WTC11 (cell line): Measurements from ENCODE around the gene PHLDB1. TPM values are rescaled to one million over a fixed set of nuclear protein-coding genes. Genes with fewer than 3 reads are reported as not detected.

ENCODE experiments used
- ATAC-seq: fragments of 200-7000 bp; cut with Tn5 transposase; 2 replicates; pipeline ENCODE4 v1.10.0; 2021; ENCODE audit warnings: mild to moderate bottlenecking, moderate library complexity
- CTCF ChIA-PET: fragments of 300-600 bp; sonication (Branson Sonifier 250); formaldehyde crosslinking; loops from one replicate; lab custom pipeline; 2021; ENCODE audit warnings: antibody characterized with exemption; lab: Charles Lee
- POLR2A ChIA-PET: fragments of 350-600 bp; sonication (Branson Sonifier 250); formaldehyde crosslinking; loops from one replicate; lab custom pipeline; 2021; ENCODE audit warnings: antibody characterized with exemption; lab: Charles Lee
- DNase-seq: peaks from one replicate; pipeline ENCODE4 v3.0.0; 2021; ENCODE audit warnings: low spot score
- H3K27ac Mint-ChIP-seq: 2 replicates; pipeline ENCODE4 v1.8.0; 2021; ENCODE audit warnings: mixed read lengths
- H3K27me3 Mint-ChIP-seq: 2 replicates; pipeline ENCODE4 v1.8.0; 2021; ENCODE audit warnings: low read depth, mild to moderate bottlenecking, moderate library complexity, mixed read lengths
- H3K36me3 Mint-ChIP-seq: 2 replicates; pipeline ENCODE4 v1.8.0; 2021; ENCODE audit warnings: mixed read lengths
- H3K4me1 Mint-ChIP-seq: 2 replicates; pipeline ENCODE4 v1.8.0; 2022; ENCODE audit warnings: mixed read lengths
- H3K4me3 Mint-ChIP-seq: 2 replicates; pipeline ENCODE4 v1.8.0; 2021; ENCODE audit warnings: mild to moderate bottlenecking, moderate library complexity, mixed read lengths
- H3K9me3 Mint-ChIP-seq: 2 replicates; pipeline ENCODE4 v1.8.0; 2021; ENCODE audit warnings: mixed read lengths
- CREB1 ChIP-seq: sonication (generic); formaldehyde crosslinking; IDR thresholded peaks from 2 replicates; pipeline ENCODE4 v1.8.0; 2023; ENCODE audit warnings: mild to moderate bottlenecking, missing genetic modification reagents
- EMX1 ChIP-seq: fragments of 250-450 bp; sonication (Bioruptor Pico); IDR thresholded peaks from 2 replicates; pipeline ENCODE4 v1.8.0; 2021; ENCODE audit warnings: mild to moderate bottlenecking
- FOXP4 ChIP-seq: sonication (generic); formaldehyde crosslinking; IDR thresholded peaks from 2 replicates; pipeline ENCODE4 v1.8.0; 2022; ENCODE audit warnings: mild to moderate bottlenecking, missing genetic modification reagents
- KAT7 ChIP-seq: sonication (generic); formaldehyde crosslinking; IDR thresholded peaks from 2 replicates; pipeline ENCODE4 v1.8.1; 2023; ENCODE audit warnings: missing genetic modification reagents, mild to moderate bottlenecking, borderline replicate concordance
- MAX ChIP-seq: sonication (generic); formaldehyde crosslinking; IDR thresholded peaks from 2 replicates; pipeline ENCODE4 v1.8.0; 2022; ENCODE audit warnings: mild to moderate bottlenecking, missing genetic modification reagents
- USF2 ChIP-seq: sonication (generic); formaldehyde crosslinking; IDR thresholded peaks from 2 replicates; pipeline ENCODE4 v1.8.1; 2023; ENCODE audit warnings: mild to moderate bottlenecking, missing genetic modification reagents, moderate library complexity
- ZBTB43 ChIP-seq: sonication (generic); formaldehyde crosslinking; IDR thresholded peaks from 2 replicates; pipeline ENCODE4 v1.8.1; 2023; ENCODE audit warnings: mild to moderate bottlenecking, missing genetic modification reagents
- ZNF121 ChIP-seq: sonication (generic); formaldehyde crosslinking; IDR thresholded peaks from 2 replicates; pipeline ENCODE4 v1.8.0; 2023; ENCODE audit warnings: missing genetic modification reagents
- ZNF317 ChIP-seq: sonication (generic); formaldehyde crosslinking; IDR thresholded peaks from 2 replicates; pipeline ENCODE4 v1.8.1; 2023; ENCODE audit warnings: low read depth, mild to moderate bottlenecking, moderate library complexity, missing genetic modification reagents, borderline replicate concordance
- total RNA-seq: library from RNA; stranded (reverse); gene quantifications from 3 replicates; pipeline ENCODE4 v1.2.3, GENCODE V29; 2021
- TF ChIP-seq, protein P1 (sequence below): sonication (generic); formaldehyde crosslinking; IDR thresholded peaks from 2 replicates; pipeline ENCODE4 v1.8.1; 2023; ENCODE audit warnings: mild to moderate bottlenecking, missing genetic modification reagents, borderline replicate concordance
- TF ChIP-seq, protein P2 (sequence below): sonication (generic); formaldehyde crosslinking; IDR thresholded peaks from 2 replicates; pipeline ENCODE4 v1.8.0; 2023; ENCODE audit warnings: mild to moderate bottlenecking, missing genetic modification reagents

The PHLDB1 gene
- total RNA-seq, 1 experiment from 2014 or later, result 83.1 TPM

DNA sequence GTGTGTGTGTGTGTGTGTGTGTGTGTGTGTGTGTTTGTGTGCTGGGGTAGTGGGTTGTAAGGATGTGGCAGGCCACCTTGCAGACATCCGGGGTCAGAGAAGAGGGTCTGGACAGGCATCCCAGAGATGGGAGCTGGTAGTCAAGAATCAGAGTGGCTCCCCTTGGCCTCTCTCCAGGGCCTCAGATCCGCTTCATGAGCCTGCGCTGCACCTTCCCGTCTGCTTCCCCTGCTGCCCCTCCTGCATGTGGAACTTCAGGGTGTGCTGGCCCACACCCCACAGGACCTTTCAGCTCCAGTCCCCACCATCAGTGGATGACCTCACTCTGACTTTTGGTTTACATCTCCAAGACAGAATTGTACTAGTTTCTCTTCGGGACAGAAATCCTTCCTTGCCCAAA lies 40.9 kb downstream of the PHLDB1 start:
- ChIA-PET POLR2A (no interaction called here), CTCF (no interaction called here)
- peaks cover 58% of the 10 kb centered on the region for H3K36me3 Mint-ChIP-seq
- no peaks in the 10 kb centered on the region for H3K27me3 Mint-ChIP-seq
- ATAC-seq, result no peak
- DNase-seq, result no peak
- no peaks in the 10 kb centered on the region for H3K4me1 Mint-ChIP-seq
- H3K9me3 Mint-ChIP-seq, result no peaks in the 10 kb centered on the region
- H3K27ac Mint-ChIP-seq, result no peak overlapping the region
- TF ChIP-seq ZNF317 (CRISPR knock-in tag) (no peak), EMX1 (CRISPR knock-in tag) (no peak), CREB1 (CRISPR knock-in tag) (no peak), ZBTB43 (CRISPR knock-in tag) (no peak), ZNF121 (no peak)
- H3K4me3 Mint-ChIP-seq, result no peak overlapping the region

GRCh38 chr11:118649941-118650340 lies 42.5 kb downstream of the PHLDB1 start:
- no peak overlapping the region for H3K27ac Mint-ChIP-seq
- TF ChIP-seq FOXP4 (no peak), USF2 (CRISPR knock-in tag) (no peak)
- TF ChIP-seq, protein P1, sequence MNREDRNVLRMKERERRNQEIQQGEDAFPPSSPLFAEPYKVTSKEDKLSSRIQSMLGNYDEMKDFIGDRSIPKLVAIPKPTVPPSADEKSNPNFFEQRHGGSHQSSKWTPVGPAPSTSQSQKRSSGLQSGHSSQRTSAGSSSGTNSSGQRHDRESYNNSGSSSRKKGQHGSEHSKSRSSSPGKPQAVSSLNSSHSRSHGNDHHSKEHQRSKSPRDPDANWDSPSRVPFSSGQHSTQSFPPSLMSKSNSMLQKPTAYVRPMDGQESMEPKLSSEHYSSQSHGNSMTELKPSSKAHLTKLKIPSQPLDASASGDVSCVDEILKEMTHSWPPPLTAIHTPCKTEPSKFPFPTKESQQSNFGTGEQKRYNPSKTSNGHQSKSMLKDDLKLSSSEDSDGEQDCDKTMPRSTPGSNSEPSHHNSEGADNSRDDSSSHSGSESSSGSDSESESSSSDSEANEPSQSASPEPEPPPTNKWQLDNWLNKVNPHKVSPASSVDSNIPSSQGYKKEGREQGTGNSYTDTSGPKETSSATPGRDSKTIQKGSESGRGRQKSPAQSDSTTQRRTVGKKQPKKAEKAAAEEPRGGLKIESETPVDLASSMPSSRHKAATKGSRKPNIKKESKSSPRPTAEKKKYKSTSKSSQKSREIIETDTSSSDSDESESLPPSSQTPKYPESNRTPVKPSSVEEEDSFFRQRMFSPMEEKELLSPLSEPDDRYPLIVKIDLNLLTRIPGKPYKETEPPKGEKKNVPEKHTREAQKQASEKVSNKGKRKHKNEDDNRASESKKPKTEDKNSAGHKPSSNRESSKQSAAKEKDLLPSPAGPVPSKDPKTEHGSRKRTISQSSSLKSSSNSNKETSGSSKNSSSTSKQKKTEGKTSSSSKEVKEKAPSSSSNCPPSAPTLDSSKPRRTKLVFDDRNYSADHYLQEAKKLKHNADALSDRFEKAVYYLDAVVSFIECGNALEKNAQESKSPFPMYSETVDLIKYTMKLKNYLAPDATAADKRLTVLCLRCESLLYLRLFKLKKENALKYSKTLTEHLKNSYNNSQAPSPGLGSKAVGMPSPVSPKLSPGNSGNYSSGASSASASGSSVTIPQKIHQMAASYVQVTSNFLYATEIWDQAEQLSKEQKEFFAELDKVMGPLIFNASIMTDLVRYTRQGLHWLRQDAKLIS (CRISPR knock-in tag), result no peak
- no peaks in the 10 kb centered on the region for H3K9me3 Mint-ChIP-seq
- no peaks in the 10 kb centered on the region for H3K27me3 Mint-ChIP-seq
- ChIA-PET CTCF (no interaction called here), POLR2A (no interaction called here)
- no peak for ATAC-seq
- H3K4me3 Mint-ChIP-seq, result no peak overlapping the region
- no peaks in the 10 kb centered on the region for H3K4me1 Mint-ChIP-seq
- no peak for DNase-seq
- peaks cover 55% of the 10 kb centered on the region for H3K36me3 Mint-ChIP-seq

- no peak for DNase-seq
- peaks cover 53% of the 10 kb centered on the region for H3K36me3 Mint-ChIP-seq
- TF ChIP-seq MAX (CRISPR knock-in tag) (no peak), KAT7 (CRISPR knock-in tag) (no peak)
- TF ChIP-seq, protein P2, sequence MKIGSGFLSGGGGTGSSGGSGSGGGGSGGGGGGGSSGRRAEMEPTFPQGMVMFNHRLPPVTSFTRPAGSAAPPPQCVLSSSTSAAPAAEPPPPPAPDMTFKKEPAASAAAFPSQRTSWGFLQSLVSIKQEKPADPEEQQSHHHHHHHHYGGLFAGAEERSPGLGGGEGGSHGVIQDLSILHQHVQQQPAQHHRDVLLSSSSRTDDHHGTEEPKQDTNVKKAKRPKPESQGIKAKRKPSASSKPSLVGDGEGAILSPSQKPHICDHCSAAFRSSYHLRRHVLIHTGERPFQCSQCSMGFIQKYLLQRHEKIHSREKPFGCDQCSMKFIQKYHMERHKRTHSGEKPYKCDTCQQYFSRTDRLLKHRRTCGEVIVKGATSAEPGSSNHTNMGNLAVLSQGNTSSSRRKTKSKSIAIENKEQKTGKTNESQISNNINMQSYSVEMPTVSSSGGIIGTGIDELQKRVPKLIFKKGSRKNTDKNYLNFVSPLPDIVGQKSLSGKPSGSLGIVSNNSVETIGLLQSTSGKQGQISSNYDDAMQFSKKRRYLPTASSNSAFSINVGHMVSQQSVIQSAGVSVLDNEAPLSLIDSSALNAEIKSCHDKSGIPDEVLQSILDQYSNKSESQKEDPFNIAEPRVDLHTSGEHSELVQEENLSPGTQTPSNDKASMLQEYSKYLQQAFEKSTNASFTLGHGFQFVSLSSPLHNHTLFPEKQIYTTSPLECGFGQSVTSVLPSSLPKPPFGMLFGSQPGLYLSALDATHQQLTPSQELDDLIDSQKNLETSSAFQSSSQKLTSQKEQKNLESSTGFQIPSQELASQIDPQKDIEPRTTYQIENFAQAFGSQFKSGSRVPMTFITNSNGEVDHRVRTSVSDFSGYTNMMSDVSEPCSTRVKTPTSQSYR, result no peak
- TF ChIP-seq, all 79 proteins: peak for 0
- H3K27ac Mint-ChIP-seq, result no peak overlapping the region
- ChIA-PET CTCF (no interaction called here), POLR2A (no interaction called here)
- ATAC-seq, result no peak
- H3K4me1 Mint-ChIP-seq, result no peaks in the 10 kb centered on the region
- H3K4me3 Mint-ChIP-seq, result no peak overlapping the region
- no peaks in the 10 kb centered on the region for H3K9me3 Mint-ChIP-seq
- H3K27me3 Mint-ChIP-seq, result no peaks in the 10 kb centered on the region
Measured at GRCh38 chr11:118650366-118650765, 43.0 kb downstream of the PHLDB1 start.
